Measurements from ENCODE around the gene IGFL3. TPM values are rescaled to one million over a fixed set of nuclear protein-coding genes. Genes with fewer than 3 reads are reported as not detected.

Gene IGFL3
- total RNA-seq, 1 experiment from 2014 or later, result not detected

- TF ChIP-seq, protein P1, sequence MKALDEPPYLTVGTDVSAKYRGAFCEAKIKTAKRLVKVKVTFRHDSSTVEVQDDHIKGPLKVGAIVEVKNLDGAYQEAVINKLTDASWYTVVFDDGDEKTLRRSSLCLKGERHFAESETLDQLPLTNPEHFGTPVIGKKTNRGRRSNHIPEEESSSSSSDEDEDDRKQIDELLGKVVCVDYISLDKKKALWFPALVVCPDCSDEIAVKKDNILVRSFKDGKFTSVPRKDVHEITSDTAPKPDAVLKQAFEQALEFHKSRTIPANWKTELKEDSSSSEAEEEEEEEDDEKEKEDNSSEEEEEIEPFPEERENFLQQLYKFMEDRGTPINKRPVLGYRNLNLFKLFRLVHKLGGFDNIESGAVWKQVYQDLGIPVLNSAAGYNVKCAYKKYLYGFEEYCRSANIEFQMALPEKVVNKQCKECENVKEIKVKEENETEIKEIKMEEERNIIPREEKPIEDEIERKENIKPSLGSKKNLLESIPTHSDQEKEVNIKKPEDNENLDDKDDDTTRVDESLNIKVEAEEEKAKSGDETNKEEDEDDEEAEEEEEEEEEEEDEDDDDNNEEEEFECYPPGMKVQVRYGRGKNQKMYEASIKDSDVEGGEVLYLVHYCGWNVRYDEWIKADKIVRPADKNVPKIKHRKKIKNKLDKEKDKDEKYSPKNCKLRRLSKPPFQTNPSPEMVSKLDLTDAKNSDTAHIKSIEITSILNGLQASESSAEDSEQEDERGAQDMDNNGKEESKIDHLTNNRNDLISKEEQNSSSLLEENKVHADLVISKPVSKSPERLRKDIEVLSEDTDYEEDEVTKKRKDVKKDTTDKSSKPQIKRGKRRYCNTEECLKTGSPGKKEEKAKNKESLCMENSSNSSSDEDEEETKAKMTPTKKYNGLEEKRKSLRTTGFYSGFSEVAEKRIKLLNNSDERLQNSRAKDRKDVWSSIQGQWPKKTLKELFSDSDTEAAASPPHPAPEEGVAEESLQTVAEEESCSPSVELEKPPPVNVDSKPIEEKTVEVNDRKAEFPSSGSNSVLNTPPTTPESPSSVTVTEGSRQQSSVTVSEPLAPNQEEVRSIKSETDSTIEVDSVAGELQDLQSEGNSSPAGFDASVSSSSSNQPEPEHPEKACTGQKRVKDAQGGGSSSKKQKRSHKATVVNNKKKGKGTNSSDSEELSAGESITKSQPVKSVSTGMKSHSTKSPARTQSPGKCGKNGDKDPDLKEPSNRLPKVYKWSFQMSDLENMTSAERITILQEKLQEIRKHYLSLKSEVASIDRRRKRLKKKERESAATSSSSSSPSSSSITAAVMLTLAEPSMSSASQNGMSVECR (CRISPR knock-in tag; IDR thresholded peaks at IDR 0.05; ENCODE audit: borderline replicate concordance), result no peak
- no peak for TF ChIP-seq HMGXB4 (CRISPR knock-in tag; IDR thresholded peaks at IDR 0.05)
- TF ChIP-seq ELF4 (CRISPR knock-in tag; IDR thresholded peaks at IDR 0.05; ENCODE audit: low read depth), result no peak
- TF ChIP-seq HMGA2 (CRISPR knock-in tag; IDR thresholded peaks at IDR 0.05), result no peak; the same call in 1 of the 2 replicates
- TF ChIP-seq CBFB (CRISPR knock-in tag; IDR thresholded peaks at IDR 0.05; ENCODE audit: low read depth), result no peak
Observed at GRCh38 chr19:46133101-46133627, 8.7 kb upstream of the IGFL3 start (continued).

- ATAC-seq, result no peak
- no peak for DNase-seq (ENCODE audit: low spot score)
- peaks cover 29% of the 10 kb centered on the region for H3K36me3 Mint-ChIP-seq
- CTCF ChIA-PET, result no interaction called here
- no peaks in the 10 kb centered on the region; the same call in 1 of the 2 replicates for H3K27me3 Mint-ChIP-seq (ENCODE audit: low read depth)
- POLR2A ChIA-PET, result no interaction called here
- peak overlapping the region; percentile 99 for H3K27ac Mint-ChIP-seq
- peaks cover 36% of the 10 kb centered on the region for H3K9me3 Mint-ChIP-seq
- peak overlapping the region; percentile 67 for H3K4me3 Mint-ChIP-seq
- H3K4me1 Mint-ChIP-seq, result peaks cover 29% of the 10 kb centered on the region
- TF ChIP-seq OVOL2 (CRISPR knock-in tag; IDR thresholded peaks at IDR 0.05; ENCODE audit: borderline replicate concordance) (no peak), NFE2L1 (CRISPR knock-in tag; IDR thresholded peaks at IDR 0.05) (no peak), NFATC4 (CRISPR knock-in tag; IDR thresholded peaks at IDR 0.05) (0 out of 2 replicates have a peak, but pooled peaks have one; percentile 6), ATF2 (CRISPR knock-in tag; IDR thresholded peaks at IDR 0.05; ENCODE audit: borderline replicate concordance, low read depth) (no peak), TP53 (CRISPR knock-in tag; IDR thresholded peaks at IDR 0.05) (no peak), ZNF425 (CRISPR knock-in tag; conservative IDR thresholded peaks at IDR 0.05) (no peak), HMGXB4 (CRISPR knock-in tag; IDR thresholded peaks at IDR 0.05) (no peak), ERG (CRISPR knock-in tag; IDR thresholded peaks at IDR 0.05) (no peak), ZNF263 (CRISPR knock-in tag; IDR thresholded peaks at IDR 0.05; ENCODE audit: low read depth) (no peak)
- TF ChIP-seq, protein P2, sequence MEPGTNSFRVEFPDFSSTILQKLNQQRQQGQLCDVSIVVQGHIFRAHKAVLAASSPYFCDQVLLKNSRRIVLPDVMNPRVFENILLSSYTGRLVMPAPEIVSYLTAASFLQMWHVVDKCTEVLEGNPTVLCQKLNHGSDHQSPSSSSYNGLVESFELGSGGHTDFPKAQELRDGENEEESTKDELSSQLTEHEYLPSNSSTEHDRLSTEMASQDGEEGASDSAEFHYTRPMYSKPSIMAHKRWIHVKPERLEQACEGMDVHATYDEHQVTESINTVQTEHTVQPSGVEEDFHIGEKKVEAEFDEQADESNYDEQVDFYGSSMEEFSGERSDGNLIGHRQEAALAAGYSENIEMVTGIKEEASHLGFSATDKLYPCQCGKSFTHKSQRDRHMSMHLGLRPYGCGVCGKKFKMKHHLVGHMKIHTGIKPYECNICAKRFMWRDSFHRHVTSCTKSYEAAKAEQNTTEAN (CRISPR knock-in tag; IDR thresholded peaks at IDR 0.05), result no peak
- TF ChIP-seq, protein P1 (CRISPR knock-in tag; IDR thresholded peaks at IDR 0.05; ENCODE audit: borderline replicate concordance), result no peak
Observed at GRCh38 chr19:46132508-46133100, 8.1 kb upstream of the IGFL3 start.

Measured in WTC11 (cell line).